ENCODE measurements around the gene PLAC1.

Gene PLAC1

DNA sequence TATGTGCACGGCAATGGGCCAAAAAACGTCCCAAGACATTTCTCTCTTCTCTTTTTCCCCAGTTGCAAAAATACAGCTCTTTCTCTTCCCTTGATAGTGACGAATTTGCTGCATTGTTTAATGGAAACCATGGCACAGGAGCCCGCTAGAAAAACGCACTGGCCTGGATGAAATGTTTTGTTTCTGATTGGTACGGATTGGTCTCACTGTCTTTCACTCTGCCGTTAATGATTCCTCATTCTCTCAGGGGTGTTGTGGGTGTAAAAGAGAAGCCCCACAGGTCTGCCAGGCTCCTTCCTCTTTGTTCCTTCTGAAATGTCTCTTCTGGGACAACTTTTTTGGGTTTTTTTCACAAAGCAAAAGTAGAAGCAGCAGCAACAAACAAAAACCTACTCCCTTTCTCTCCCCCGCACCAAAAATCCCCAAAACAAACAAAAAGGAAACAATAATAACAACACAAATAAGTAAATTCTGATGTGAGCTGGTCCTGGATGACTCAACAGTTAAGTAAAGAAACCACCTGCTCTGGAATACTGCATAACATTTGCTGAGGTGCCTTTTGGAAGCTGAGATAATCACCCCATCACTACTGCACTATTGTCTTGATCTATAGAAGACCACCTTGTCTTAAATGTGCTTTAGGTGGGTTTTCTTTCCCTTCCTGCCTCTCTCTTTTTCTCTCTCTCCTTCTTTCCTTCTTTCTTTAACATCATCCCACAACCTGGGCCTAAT, 89.8 kb downstream of the PLAC1 start:
- DNase-seq (ENCODE audit: low read depth): no peak
- H3K4me3 ChIP-seq (ENCODE audit: low read depth, low read length): no peak overlapping the region
- TF ChIP-seq, protein P1, sequence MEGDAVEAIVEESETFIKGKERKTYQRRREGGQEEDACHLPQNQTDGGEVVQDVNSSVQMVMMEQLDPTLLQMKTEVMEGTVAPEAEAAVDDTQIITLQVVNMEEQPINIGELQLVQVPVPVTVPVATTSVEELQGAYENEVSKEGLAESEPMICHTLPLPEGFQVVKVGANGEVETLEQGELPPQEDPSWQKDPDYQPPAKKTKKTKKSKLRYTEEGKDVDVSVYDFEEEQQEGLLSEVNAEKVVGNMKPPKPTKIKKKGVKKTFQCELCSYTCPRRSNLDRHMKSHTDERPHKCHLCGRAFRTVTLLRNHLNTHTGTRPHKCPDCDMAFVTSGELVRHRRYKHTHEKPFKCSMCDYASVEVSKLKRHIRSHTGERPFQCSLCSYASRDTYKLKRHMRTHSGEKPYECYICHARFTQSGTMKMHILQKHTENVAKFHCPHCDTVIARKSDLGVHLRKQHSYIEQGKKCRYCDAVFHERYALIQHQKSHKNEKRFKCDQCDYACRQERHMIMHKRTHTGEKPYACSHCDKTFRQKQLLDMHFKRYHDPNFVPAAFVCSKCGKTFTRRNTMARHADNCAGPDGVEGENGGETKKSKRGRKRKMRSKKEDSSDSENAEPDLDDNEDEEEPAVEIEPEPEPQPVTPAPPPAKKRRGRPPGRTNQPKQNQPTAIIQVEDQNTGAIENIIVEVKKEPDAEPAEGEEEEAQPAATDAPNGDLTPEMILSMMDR (conservative IDR thresholded peaks at IDR 0.05; ENCODE audit: low read depth, low read length): no peak

DNA sequence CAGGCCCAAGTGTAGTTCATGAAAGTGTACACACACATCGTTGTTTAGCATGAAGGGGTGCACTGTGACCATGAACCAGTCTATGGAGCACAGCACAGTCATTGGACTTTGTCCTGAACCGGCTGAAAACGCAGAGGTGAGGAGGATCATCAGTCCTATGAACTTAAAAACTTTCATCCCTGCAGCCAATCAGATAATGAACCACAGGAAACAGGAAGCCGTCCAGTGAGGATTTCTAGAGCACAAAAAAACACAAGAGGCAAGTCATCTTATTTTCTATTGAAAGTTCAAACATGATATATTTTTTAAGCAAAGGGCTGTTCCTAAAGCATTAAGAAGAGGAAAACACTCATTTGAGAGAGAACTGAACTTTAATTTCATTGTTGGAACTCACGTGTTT, 91.8 kb downstream of the PLAC1 start:
- DNase-seq (ENCODE audit: low read depth): no peak
- no peak overlapping the region for H3K4me3 ChIP-seq (ENCODE audit: low read depth, low read length)
- TF ChIP-seq, protein P1 (conservative IDR thresholded peaks at IDR 0.05; ENCODE audit: low read depth, low read length): no peak

DNA sequence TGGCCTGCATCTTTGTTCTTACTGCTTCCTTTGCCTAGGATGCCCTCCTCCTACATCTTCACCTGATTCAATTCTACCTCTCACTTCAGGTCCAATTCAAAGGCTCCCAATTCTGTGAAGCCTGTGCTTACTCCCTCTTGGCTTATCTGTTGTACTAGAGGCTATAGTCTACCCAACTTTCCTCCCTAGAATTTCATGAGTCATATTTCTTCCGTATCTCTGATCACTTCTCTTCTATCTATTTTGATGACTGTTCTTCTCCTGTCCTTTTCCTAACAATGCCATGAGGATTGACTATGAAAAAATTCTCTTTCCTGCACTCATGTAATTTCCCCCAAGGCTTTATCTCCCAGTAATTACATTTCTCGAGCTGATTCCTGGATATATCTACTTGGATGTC, 96.3 kb downstream of the PLAC1 start:
- no peak for DNase-seq (ENCODE audit: low read depth)
- TF ChIP-seq, protein P1 (conservative IDR thresholded peaks at IDR 0.05; ENCODE audit: low read depth, low read length): no peak
- H3K4me3 ChIP-seq (ENCODE audit: low read depth, low read length): no peak overlapping the region

DNA sequence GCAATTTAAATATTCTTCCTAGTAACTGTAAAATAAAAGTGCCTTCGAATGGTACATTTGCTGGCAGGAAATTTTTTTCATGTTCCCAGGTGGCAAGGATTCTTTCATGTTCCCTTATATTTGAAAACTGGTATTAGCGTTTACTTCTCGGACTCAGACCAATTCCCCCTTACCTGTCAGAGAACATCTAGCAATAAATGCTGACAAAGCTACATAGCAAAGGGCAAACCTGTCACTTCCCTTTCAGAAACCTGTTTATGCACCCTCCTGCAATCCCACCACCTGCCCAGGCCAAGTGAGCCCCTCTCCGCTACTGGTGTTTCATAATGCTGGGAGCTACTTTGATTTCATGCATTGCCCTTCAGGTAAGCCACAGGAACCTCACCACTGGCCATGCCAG, 100.1 kb downstream of the PLAC1 start:
- TF ChIP-seq, protein P1 (conservative IDR thresholded peaks at IDR 0.05; ENCODE audit: low read depth, low read length): no peak
- H3K4me3 ChIP-seq (ENCODE audit: low read depth, low read length): no peak overlapping the region
- no peak for DNase-seq (ENCODE audit: low read depth)

DNA sequence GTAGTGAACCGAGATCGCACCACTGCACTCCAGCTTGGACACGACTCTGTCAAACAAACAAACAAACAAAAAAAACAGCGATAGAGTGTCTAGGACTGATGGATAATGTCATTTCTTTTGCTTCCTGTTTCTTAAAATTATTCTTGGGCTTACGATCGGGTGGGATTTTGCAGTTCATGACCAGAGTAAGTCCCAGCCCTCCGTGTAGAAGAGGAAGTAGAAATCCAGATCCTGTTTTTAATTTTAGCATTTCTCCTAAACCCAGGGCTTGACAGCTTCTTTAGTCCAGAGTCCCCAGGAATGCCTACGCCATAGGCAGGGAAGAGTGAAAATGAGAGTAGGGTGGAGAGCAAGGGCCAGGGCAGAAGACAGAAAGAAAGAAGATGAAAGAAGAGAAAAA, 104.0 kb downstream of the PLAC1 start:
- DNase-seq (ENCODE audit: low read depth): no peak

DNA sequence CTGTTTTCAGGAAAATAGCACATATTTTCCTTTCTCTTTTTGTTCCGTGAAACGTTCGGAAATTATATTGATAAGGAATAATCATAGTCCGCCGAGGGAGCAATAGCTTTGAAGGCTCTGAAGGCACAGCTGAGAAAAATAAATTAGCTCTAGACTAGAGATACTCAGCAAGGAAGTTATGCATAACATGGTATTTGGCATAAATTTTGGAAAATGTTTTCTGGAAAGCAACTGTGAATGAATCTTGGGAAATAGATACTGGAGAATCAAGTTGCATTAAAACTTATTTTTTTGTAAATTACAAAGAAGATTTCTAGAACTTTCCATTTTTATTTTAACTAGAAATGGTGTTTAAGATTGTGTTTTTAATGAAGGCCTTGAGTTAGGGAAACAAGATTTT, 105.9 kb downstream of the PLAC1 start:
- no peak for DNase-seq (ENCODE audit: low read depth)
- no peak overlapping the region for H3K4me3 ChIP-seq (ENCODE audit: low read depth, low read length)
- TF ChIP-seq, protein P1 (conservative IDR thresholded peaks at IDR 0.05; ENCODE audit: low read depth, low read length): no peak

More for the DNA sequence above, 104.0 kb downstream of the PLAC1 start:
- H3K4me3 ChIP-seq (ENCODE audit: low read depth, low read length): no peak overlapping the region
- TF ChIP-seq, protein P1 (conservative IDR thresholded peaks at IDR 0.05; ENCODE audit: low read depth, low read length): no peak

Measured in choroid plexus epithelial cell (primary cell).